Measurements from ENCODE around the gene FMNL1. TPM values are rescaled to one million over a fixed set of nuclear protein-coding genes. Genes with fewer than 3 reads are reported as not detected.

Gene FMNL1
- total RNA-seq, 6 experiments from 2014 or later: 1.6 to 8.0 (median 6.0) TPM

DNA sequence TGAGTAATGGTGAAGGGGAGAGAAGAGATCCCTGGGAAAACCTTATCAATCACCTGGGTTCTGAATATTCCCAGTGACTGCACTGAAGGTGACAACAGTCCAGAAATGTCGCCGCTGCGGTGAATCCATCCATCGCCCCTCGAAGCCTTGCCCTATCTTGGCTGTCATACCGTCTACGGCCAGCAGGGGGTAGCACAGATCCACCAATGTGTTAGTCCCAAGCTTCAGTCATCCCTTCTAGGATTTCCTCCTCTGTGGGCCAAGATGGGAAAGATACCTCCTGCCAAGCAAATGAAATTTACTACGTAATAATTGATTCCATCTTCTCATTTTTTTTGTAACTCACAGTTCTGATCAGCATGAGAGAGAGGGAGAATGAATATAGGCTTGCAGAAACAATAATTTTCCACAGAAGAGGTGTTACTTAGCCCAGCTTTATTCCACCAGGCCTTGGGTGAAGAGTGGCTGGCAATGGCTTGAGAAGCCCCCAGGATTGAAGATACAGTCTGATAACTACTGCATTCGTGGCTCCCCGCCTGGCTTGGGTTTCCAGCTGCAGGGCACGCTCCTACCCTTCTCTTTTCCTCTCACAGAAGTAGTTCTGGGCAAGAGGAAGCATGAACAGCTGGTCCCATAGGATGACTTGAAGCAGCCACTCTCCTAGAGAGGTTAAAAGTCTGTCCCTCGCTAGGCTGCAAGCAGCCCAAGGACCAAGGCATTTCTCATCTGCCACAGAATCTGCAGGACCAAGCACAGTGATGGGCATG, 2.6 kb upstream of the FMNL1 start:
- TF ChIP-seq, protein P1, sequence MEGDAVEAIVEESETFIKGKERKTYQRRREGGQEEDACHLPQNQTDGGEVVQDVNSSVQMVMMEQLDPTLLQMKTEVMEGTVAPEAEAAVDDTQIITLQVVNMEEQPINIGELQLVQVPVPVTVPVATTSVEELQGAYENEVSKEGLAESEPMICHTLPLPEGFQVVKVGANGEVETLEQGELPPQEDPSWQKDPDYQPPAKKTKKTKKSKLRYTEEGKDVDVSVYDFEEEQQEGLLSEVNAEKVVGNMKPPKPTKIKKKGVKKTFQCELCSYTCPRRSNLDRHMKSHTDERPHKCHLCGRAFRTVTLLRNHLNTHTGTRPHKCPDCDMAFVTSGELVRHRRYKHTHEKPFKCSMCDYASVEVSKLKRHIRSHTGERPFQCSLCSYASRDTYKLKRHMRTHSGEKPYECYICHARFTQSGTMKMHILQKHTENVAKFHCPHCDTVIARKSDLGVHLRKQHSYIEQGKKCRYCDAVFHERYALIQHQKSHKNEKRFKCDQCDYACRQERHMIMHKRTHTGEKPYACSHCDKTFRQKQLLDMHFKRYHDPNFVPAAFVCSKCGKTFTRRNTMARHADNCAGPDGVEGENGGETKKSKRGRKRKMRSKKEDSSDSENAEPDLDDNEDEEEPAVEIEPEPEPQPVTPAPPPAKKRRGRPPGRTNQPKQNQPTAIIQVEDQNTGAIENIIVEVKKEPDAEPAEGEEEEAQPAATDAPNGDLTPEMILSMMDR (IDR thresholded peaks at IDR 0.05): peak; percentile 99
- H3K27me3 Mint-ChIP-seq (ENCODE audit: insufficient read depth): peaks cover 11% of the 10 kb centered on the region; the same call in 1 of the 2 replicates
- no peak overlapping the region; the same call in 1 of the 2 replicates for H3K4me3 Mint-ChIP-seq

DNA sequence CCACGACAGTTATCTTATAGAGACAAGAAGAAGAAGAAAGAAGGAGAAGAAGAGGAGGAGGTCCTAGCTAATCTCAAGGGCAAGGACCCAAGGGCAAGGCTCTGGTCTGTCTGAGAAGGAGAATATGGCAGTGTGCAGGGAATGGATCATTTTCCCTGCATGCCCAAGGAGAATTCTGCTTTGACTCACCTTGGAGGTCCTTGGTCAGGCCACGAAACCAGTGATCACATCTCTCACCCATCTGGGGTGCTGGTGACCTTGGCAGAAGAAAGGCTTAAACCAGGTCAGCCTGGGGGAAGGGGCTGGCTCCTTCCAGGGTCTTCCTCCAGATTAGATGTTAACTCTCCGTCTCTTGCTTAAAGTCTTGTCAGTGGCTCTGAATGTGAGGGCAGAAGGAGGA, 1.6 kb upstream of the FMNL1 start:
- H3K36me3 Mint-ChIP-seq (ENCODE audit: low read depth): no peaks in the 10 kb centered on the region
- TF ChIP-seq, protein P1 (IDR thresholded peaks at IDR 0.05): no peak
- peaks cover 9% of the 10 kb centered on the region for H3K4me1 Mint-ChIP-seq (ENCODE audit: low read depth)
- DNase-seq: no peak
- no peaks in the 10 kb centered on the region for H3K9me3 Mint-ChIP-seq
- peaks cover 9% of the 10 kb centered on the region; the same call in 1 of the 2 replicates for H3K27me3 Mint-ChIP-seq (ENCODE audit: insufficient read depth)
- H3K4me3 Mint-ChIP-seq: no peak overlapping the region
- no peak overlapping the region for H3K27ac Mint-ChIP-seq

More for the DNA sequence above, 2.6 kb upstream of the FMNL1 start:
- Mint-ChIP-seq H3K36me3 (ENCODE audit: low read depth) (no peaks in the 10 kb centered on the region), H3K9me3 (no peaks in the 10 kb centered on the region), H3K4me1 (ENCODE audit: low read depth) (peaks cover 7% of the 10 kb centered on the region), H3K27ac (no peak overlapping the region)
- peak; percentile 62 for DNase-seq

DNA sequence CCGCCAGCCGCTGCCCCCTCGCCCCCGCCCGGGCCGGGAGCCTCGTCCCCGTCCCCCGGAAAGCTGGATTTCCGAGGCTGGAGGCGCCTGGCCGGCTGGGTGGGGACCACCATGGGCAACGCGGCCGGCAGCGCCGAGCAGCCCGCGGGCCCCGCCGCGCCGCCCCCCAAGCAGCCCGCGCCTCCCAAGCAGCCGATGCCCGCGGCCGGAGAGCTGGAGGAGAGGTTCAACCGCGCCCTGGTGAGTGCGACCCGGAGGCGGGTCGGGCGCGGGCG, 266 bp downstream of the FMNL1 start:
- Mint-ChIP-seq H3K4me3 (no peak overlapping the region; the same call in 1 of the 2 replicates), H3K27me3 (ENCODE audit: insufficient read depth) (peaks cover 9% of the 10 kb centered on the region; the same call in 1 of the 2 replicates), H3K4me1 (ENCODE audit: low read depth) (peaks cover 28% of the 10 kb centered on the region), H3K27ac (no peak overlapping the region), H3K36me3 (ENCODE audit: low read depth) (no peaks in the 10 kb centered on the region), H3K9me3 (no peaks in the 10 kb centered on the region)
- no peak for DNase-seq
- TF ChIP-seq, protein P1 (IDR thresholded peaks at IDR 0.05): no peak

DNA sequence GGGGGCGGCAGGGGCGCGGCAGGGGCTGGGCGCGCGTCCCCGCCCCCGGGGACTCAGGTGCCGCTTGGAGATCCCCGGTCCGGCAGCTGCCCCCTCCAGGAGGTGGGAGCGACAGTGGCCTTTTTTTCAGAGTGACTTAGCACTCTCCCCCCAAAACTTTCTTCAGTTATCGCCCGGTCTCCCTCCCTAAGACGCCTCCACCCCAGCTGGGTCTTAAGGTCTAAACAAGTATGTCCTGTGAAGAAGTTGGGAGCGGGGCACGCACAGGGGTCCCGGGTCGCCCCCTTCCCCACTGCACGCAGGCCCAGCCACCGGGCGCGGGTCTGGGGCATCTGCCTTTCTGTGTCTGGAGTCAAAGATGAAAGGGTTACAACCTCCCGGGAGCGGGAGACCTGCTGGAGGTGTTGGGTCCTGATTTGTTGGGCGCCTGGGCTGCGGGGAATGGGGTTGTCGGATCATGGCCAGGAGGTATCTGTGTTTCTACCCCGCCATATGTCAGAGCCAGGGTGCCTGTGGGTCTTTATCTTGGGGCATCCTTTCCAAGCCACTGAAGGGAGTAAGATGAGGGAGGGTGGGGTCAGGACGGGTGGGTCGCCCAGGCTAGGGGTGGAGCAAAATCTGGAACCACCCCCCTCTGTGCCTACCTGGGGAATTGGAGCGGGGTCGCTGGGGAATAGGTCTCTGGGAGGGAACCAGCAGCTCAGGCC, 757 bp downstream of the FMNL1 start:
- Mint-ChIP-seq H3K4me1 (ENCODE audit: low read depth) (peaks cover 33% of the 10 kb centered on the region), H3K9me3 (no peaks in the 10 kb centered on the region), H3K27me3 (ENCODE audit: insufficient read depth) (peaks cover 9% of the 10 kb centered on the region; the same call in 1 of the 2 replicates)

DNA sequence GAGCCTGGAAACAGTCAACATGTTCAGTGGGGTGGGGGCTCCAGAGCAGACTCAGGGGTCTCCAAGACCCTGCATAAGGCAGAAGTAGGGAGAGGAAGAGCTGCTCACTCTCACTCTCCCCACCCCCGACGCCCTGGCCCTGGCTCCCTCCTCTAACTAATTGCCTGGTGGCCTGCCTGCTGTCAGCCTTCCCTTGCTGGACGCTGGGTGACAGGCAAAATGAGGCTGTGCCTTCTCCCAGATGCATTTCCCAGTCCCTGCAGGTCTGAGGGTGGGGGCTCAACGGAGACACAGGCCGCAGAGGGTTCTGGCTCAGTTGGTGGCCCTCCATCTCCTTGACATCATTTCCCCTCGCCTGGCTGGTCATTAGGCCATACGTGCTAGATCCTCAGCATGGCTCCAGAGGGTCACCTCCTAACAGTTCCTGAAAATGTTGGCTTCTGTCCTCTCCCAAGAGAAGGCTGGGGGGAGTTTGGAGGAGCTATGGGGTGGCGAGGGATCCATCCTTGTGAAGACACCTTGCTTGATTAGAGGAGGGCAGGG, 1.4 kb downstream of the FMNL1 start:
- Mint-ChIP-seq H3K27me3 (ENCODE audit: insufficient read depth) (peaks cover 9% of the 10 kb centered on the region; the same call in 1 of the 2 replicates), H3K4me1 (ENCODE audit: low read depth) (peaks cover 34% of the 10 kb centered on the region)
- TF ChIP-seq, protein P1 (IDR thresholded peaks at IDR 0.05): no peak

More for the DNA sequence above, 757 bp downstream of the FMNL1 start:
- H3K4me3 Mint-ChIP-seq: peak overlapping the region; percentile 69
- no peak overlapping the region for H3K27ac Mint-ChIP-seq
- H3K36me3 Mint-ChIP-seq (ENCODE audit: low read depth): no peaks in the 10 kb centered on the region
- DNase-seq: no peak
- TF ChIP-seq, protein P1 (IDR thresholded peaks at IDR 0.05): no peak

More for the DNA sequence above, 1.4 kb downstream of the FMNL1 start:
- no peak overlapping the region; the same call in 1 of the 2 replicates for H3K4me3 Mint-ChIP-seq
- DNase-seq: no peak
- H3K9me3 Mint-ChIP-seq: no peaks in the 10 kb centered on the region
- H3K27ac Mint-ChIP-seq: no peak overlapping the region
- no peaks in the 10 kb centered on the region for H3K36me3 Mint-ChIP-seq (ENCODE audit: low read depth)

All from HFFc6 (cell line).